Sigmoid colon (tissue), 4 donors: ENCODE data around the gene PAK6.

ENCODE experiments used
- EP300 ChIP-seq, 4 donors: sonication (generic); formaldehyde crosslinking; IDR thresholded peaks; one replicate each; pipeline ENCODE4 v1.6.1; 2017; ENCODE audit warnings: antibody characterized with exemption in 4 of 4
- POLR2A ChIP-seq, 2 donors: fragments of 450-650 bp; IDR thresholded peaks; one replicate each; pipeline ENCODE4 v1.6.1; 2016; ENCODE audit warnings: antibody characterized with exemption in 2 of 2, mild to moderate bottlenecking in 2 of 2, moderate library complexity in 2 of 2
- POLR2AphosphoS5 ChIP-seq, 4 donors: sonication (generic); formaldehyde crosslinking; IDR thresholded peaks; one replicate each; pipeline ENCODE4 v1.6.1; 2017; ENCODE audit warnings: antibody characterized with exemption in 4 of 4
- TF ChIP-seq, protein P1 (sequence below), 4 experiments: fragments of 450-650 bp in 3 of 4; fragments of 200-600 bp in 1 of 4; IDR thresholded peaks; one replicate each; pipeline ENCODE4 v1.5.1; 2016 to 2019; ENCODE audit warnings: antibody characterized with exemption in 4 of 4, mild to moderate bottlenecking in 3 of 4, moderate library complexity in 2 of 4

DNA sequence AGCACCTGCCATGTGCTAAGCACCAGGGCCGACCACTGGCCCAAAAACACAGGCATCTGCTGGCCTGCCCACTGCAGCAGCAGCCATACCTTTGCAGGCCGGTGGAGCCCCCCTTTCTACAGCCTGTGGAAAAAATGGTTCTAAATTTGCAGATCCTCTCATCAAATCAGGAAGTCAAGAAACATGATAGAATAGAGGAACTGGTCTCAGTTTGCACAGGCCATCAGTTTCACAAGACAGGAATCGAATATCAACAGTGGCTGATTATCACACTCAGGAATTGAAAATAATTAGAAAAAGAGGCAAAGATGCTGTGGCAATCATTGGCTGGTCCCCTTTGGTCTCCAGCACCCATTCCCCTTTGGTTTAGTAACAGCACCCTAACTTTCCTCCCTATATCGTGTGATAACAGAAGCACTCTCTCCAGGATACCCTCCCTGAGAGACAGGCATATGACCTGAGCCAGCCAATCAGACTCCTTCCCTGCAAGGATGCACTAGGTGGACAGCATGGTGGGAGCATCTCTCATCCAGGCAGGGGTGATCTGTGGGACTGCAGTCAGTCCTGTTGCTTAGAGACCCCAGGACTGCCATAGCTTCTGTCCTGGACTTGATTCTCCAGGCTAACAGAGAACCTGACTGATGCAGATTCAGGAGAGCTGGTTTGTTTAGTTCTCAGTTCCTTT is 3.5 kb upstream of the PAK6 start:
- TF ChIP-seq POLR2AphosphoS5 (IDR thresholded peaks at IDR 0.05): no peak
- TF ChIP-seq, protein P1, sequence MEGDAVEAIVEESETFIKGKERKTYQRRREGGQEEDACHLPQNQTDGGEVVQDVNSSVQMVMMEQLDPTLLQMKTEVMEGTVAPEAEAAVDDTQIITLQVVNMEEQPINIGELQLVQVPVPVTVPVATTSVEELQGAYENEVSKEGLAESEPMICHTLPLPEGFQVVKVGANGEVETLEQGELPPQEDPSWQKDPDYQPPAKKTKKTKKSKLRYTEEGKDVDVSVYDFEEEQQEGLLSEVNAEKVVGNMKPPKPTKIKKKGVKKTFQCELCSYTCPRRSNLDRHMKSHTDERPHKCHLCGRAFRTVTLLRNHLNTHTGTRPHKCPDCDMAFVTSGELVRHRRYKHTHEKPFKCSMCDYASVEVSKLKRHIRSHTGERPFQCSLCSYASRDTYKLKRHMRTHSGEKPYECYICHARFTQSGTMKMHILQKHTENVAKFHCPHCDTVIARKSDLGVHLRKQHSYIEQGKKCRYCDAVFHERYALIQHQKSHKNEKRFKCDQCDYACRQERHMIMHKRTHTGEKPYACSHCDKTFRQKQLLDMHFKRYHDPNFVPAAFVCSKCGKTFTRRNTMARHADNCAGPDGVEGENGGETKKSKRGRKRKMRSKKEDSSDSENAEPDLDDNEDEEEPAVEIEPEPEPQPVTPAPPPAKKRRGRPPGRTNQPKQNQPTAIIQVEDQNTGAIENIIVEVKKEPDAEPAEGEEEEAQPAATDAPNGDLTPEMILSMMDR (IDR thresholded peaks at IDR 0.05): no peak
- no peak for TF ChIP-seq POLR2A (IDR thresholded peaks at IDR 0.05)
- TF ChIP-seq EP300 (IDR thresholded peaks at IDR 0.05): no peak
